Measurements from ENCODE around the gene SPATS2.

SPATS2 gene

GRCh38 chr12:49560695-49561094 is 193.4 kb downstream of the SPATS2 start:
- DNase-seq: no peak

GRCh38 chr12:49562233-49562632 is 195.0 kb downstream of the SPATS2 start:
- DNase-seq: no peak

- DNase-seq: no peak
These were observed 195.6 kb downstream of the SPATS2 start for GRCh38 chr12:49562831-49563230.

GRCh38 chr12:49563951-49564685 is 196.9 kb downstream of the SPATS2 start:
- no peak for DNase-seq

GRCh38 chr12:49564686-49565405 is 197.6 kb downstream of the SPATS2 start:
- no peak for DNase-seq

- DNase-seq: no peak
These were observed 198.4 kb downstream of the SPATS2 start for GRCh38 chr12:49565406-49566265.

GRCh38 chr12:49566361-49566760 is 199.1 kb downstream of the SPATS2 start:
- no peak for DNase-seq

GRCh38 chr12:49567302-49567610 is 200.0 kb downstream of the SPATS2 start:
- no peak for DNase-seq

GRCh38 chr12:49567611-49568441 is 200.6 kb downstream of the SPATS2 start, which contains the start of gene MCRS1:
Gene MCRS1 (minus strand): TSS chr12:49568142. CDS start chr12:49566731, 1,411 bp downstream.
- peak; percentile 79 for DNase-seq

GRCh38 chr12:49568442-49569162 is 201.3 kb downstream of the SPATS2 start:
- DNase-seq: no peak

Data from NCI-H1417 treated with DMSO at 0.1 percent for 48 hours (cell line).